ENCODE measurements around the gene NT5C1A.

Gene NT5C1A

GRCh38 chr1:39668111-39668510 is 3.8 kb downstream of the NT5C1A start:
- peaks cover 89% of the 10 kb centered on the region for H3K27me3 ChIP-seq (ENCODE audit: control insufficient read depth, insufficient read depth, low read length, poor library complexity, severe bottlenecking)
- no peaks in the 10 kb centered on the region for H3K36me3 ChIP-seq (ENCODE audit: control insufficient read depth, insufficient read depth, low read length)
- no peak overlapping the region for H3K27ac ChIP-seq (ENCODE audit: insufficient read depth, low read depth, low read length, poor library complexity, severe bottlenecking)
- no peak overlapping the region for H3K4me3 ChIP-seq (ENCODE audit: insufficient read depth, low read depth, low read length)
- WGBS, 2 experiments, result 64 to 66% methylated on average over 3 of the region's 3 CpGs
- H3K4me1 ChIP-seq (ENCODE audit: control insufficient read depth, insufficient read depth, low read length), result peaks cover 6% of the 10 kb centered on the region
- no peaks in the 10 kb centered on the region for H3K9me3 ChIP-seq (ENCODE audit: control insufficient read depth, low read length)

GRCh38 chr1:39666772-39667171 is 5.1 kb downstream of the NT5C1A start:
- no peaks in the 10 kb centered on the region for H3K9me3 ChIP-seq (ENCODE audit: control insufficient read depth, low read length)
- no peaks in the 10 kb centered on the region for H3K36me3 ChIP-seq (ENCODE audit: control insufficient read depth, insufficient read depth, low read length)
- H3K4me3 ChIP-seq (ENCODE audit: insufficient read depth, low read depth, low read length), result no peak overlapping the region
- 78 to 80% methylated on average over 3 of the region's 3 CpGs for WGBS, 2 experiments
- no peak overlapping the region for H3K27ac ChIP-seq (ENCODE audit: insufficient read depth, low read depth, low read length, poor library complexity, severe bottlenecking)
- H3K27me3 ChIP-seq (ENCODE audit: control insufficient read depth, insufficient read depth, low read length, poor library complexity, severe bottlenecking), result peaks cover 89% of the 10 kb centered on the region
- H3K4me1 ChIP-seq (ENCODE audit: control insufficient read depth, insufficient read depth, low read length), result peaks cover 6% of the 10 kb centered on the region

GRCh38 chr1:39663559-39663958 is 8.3 kb downstream of the NT5C1A start:
- H3K27ac ChIP-seq (ENCODE audit: insufficient read depth, low read depth, low read length, poor library complexity, severe bottlenecking), result no peak overlapping the region
- H3K27me3 ChIP-seq (ENCODE audit: control insufficient read depth, insufficient read depth, low read length, poor library complexity, severe bottlenecking), result peaks cover 89% of the 10 kb centered on the region
- no peak overlapping the region for H3K4me3 ChIP-seq (ENCODE audit: insufficient read depth, low read depth, low read length)
- no peaks in the 10 kb centered on the region for H3K4me1 ChIP-seq (ENCODE audit: control insufficient read depth, insufficient read depth, low read length)
- 80 to 82% methylated on average over 8 of the region's 8 CpGs for WGBS, 2 experiments
- H3K36me3 ChIP-seq (ENCODE audit: control insufficient read depth, insufficient read depth, low read length), result no peaks in the 10 kb centered on the region
- H3K9me3 ChIP-seq (ENCODE audit: control insufficient read depth, low read length), result no peaks in the 10 kb centered on the region

GRCh38 chr1:39662861-39663260 is 9.0 kb downstream of the NT5C1A start:
- Histone ChIP-seq H3K9me3 (ENCODE audit: control insufficient read depth, low read length) (no peaks in the 10 kb centered on the region), H3K36me3 (ENCODE audit: control insufficient read depth, insufficient read depth, low read length) (no peaks in the 10 kb centered on the region), H3K27ac (ENCODE audit: insufficient read depth, low read depth, low read length, poor library complexity, severe bottlenecking) (no peak overlapping the region), H3K27me3 (ENCODE audit: control insufficient read depth, insufficient read depth, low read length, poor library complexity, severe bottlenecking) (peaks cover 86% of the 10 kb centered on the region), H3K4me1 (ENCODE audit: control insufficient read depth, insufficient read depth, low read length) (no peaks in the 10 kb centered on the region), H3K4me3 (ENCODE audit: insufficient read depth, low read depth, low read length) (no peak overlapping the region)
- 82 to 83% methylated on average over 1 of the region's 1 CpG for WGBS, 2 experiments

GRCh38 chr1:39659538-39659937 is 12.4 kb downstream of the NT5C1A start:
- H3K4me3 ChIP-seq (ENCODE audit: insufficient read depth, low read depth, low read length), result no peak overlapping the region
- no peak overlapping the region for H3K27ac ChIP-seq (ENCODE audit: insufficient read depth, low read depth, low read length, poor library complexity, severe bottlenecking)
- no peaks in the 10 kb centered on the region for H3K36me3 ChIP-seq (ENCODE audit: control insufficient read depth, insufficient read depth, low read length)
- no peaks in the 10 kb centered on the region for H3K4me1 ChIP-seq (ENCODE audit: control insufficient read depth, insufficient read depth, low read length)
- H3K9me3 ChIP-seq (ENCODE audit: control insufficient read depth, low read length), result no peaks in the 10 kb centered on the region
- WGBS, 2 experiments, result 68 to 77% methylated on average over 5 of the region's 5 CpGs
- peaks cover 86% of the 10 kb centered on the region for H3K27me3 ChIP-seq (ENCODE audit: control insufficient read depth, insufficient read depth, low read length, poor library complexity, severe bottlenecking)

GRCh38 chr1:39659110-39659509 is 12.8 kb downstream of the NT5C1A start:
- no peak overlapping the region for H3K27ac ChIP-seq (ENCODE audit: insufficient read depth, low read depth, low read length, poor library complexity, severe bottlenecking)
- no peak overlapping the region for H3K4me3 ChIP-seq (ENCODE audit: insufficient read depth, low read depth, low read length)
- no peaks in the 10 kb centered on the region for H3K4me1 ChIP-seq (ENCODE audit: control insufficient read depth, insufficient read depth, low read length)
- WGBS, 2 experiments, result 83 to 87% methylated on average over 12 of the region's 12 CpGs
- H3K36me3 ChIP-seq (ENCODE audit: control insufficient read depth, insufficient read depth, low read length), result no peaks in the 10 kb centered on the region
- peaks cover 91% of the 10 kb centered on the region for H3K27me3 ChIP-seq (ENCODE audit: control insufficient read depth, insufficient read depth, low read length, poor library complexity, severe bottlenecking)
- H3K9me3 ChIP-seq (ENCODE audit: control insufficient read depth, low read length), result no peaks in the 10 kb centered on the region

- Histone ChIP-seq H3K4me3 (ENCODE audit: insufficient read depth, low read depth, low read length) (no peak overlapping the region), H3K36me3 (ENCODE audit: control insufficient read depth, insufficient read depth, low read length) (no peaks in the 10 kb centered on the region), H3K27ac (ENCODE audit: insufficient read depth, low read depth, low read length, poor library complexity, severe bottlenecking) (no peak overlapping the region), H3K4me1 (ENCODE audit: control insufficient read depth, insufficient read depth, low read length) (no peaks in the 10 kb centered on the region), H3K9me3 (ENCODE audit: control insufficient read depth, low read length) (no peaks in the 10 kb centered on the region), H3K27me3 (ENCODE audit: control insufficient read depth, insufficient read depth, low read length, poor library complexity, severe bottlenecking) (peaks cover 92% of the 10 kb centered on the region)
- WGBS, 2 experiments, result 17 to 18% methylated on average over 6 of the region's 6 CpGs
These were observed 13.9 kb downstream of the NT5C1A start for GRCh38 chr1:39657923-39658485.

GRCh38 chr1:39657402-39657801 is 14.5 kb downstream of the NT5C1A start:
- no peaks in the 10 kb centered on the region for H3K4me1 ChIP-seq (ENCODE audit: control insufficient read depth, insufficient read depth, low read length)
- peaks cover 86% of the 10 kb centered on the region for H3K27me3 ChIP-seq (ENCODE audit: control insufficient read depth, insufficient read depth, low read length, poor library complexity, severe bottlenecking)
- H3K9me3 ChIP-seq (ENCODE audit: control insufficient read depth, low read length), result no peaks in the 10 kb centered on the region
- no peaks in the 10 kb centered on the region for H3K36me3 ChIP-seq (ENCODE audit: control insufficient read depth, insufficient read depth, low read length)
- WGBS, 2 experiments, result 49 to 52% methylated on average over 3 of the region's 3 CpGs
- H3K4me3 ChIP-seq (ENCODE audit: insufficient read depth, low read depth, low read length), result no peak overlapping the region
- H3K27ac ChIP-seq (ENCODE audit: insufficient read depth, low read depth, low read length, poor library complexity, severe bottlenecking), result no peak overlapping the region

GRCh38 chr1:39656391-39656790 is 15.5 kb downstream of the NT5C1A start:
- H3K27me3 ChIP-seq (ENCODE audit: control insufficient read depth, insufficient read depth, low read length, poor library complexity, severe bottlenecking), result peaks cover 75% of the 10 kb centered on the region
- 85 to 87% methylated on average over 2 of the region's 2 CpGs for WGBS, 2 experiments

GRCh38 chr1:39655578-39656268 is 16.2 kb downstream of the NT5C1A start:
- no peaks in the 10 kb centered on the region for H3K4me1 ChIP-seq (ENCODE audit: control insufficient read depth, insufficient read depth, low read length)
- no peak overlapping the region for H3K27ac ChIP-seq (ENCODE audit: insufficient read depth, low read depth, low read length, poor library complexity, severe bottlenecking)
- H3K27me3 ChIP-seq (ENCODE audit: control insufficient read depth, insufficient read depth, low read length, poor library complexity, severe bottlenecking), result peaks cover 73% of the 10 kb centered on the region
- H3K4me3 ChIP-seq (ENCODE audit: insufficient read depth, low read depth, low read length), result no peak overlapping the region
- no peaks in the 10 kb centered on the region for H3K36me3 ChIP-seq (ENCODE audit: control insufficient read depth, insufficient read depth, low read length)
- H3K9me3 ChIP-seq (ENCODE audit: control insufficient read depth, low read length), result no peaks in the 10 kb centered on the region
- WGBS, 2 experiments, result 75 to 80% methylated on average over 5 of the region's 5 CpGs

More at GRCh38 chr1:39656391-39656790, 15.5 kb downstream of the NT5C1A start:
- Histone ChIP-seq H3K9me3 (ENCODE audit: control insufficient read depth, low read length) (no peaks in the 10 kb centered on the region), H3K27ac (ENCODE audit: insufficient read depth, low read depth, low read length, poor library complexity, severe bottlenecking) (no peak overlapping the region), H3K36me3 (ENCODE audit: control insufficient read depth, insufficient read depth, low read length) (no peaks in the 10 kb centered on the region), H3K4me1 (ENCODE audit: control insufficient read depth, insufficient read depth, low read length) (no peaks in the 10 kb centered on the region), H3K4me3 (ENCODE audit: insufficient read depth, low read depth, low read length) (no peak overlapping the region)

Data from ectodermal cell (in vitro differentiated cells).